ENCODE data around the gene SPDYE5.

- TF ChIP-seq POLR2AphosphoS5 (IDR thresholded peaks at IDR 0.05; ENCODE audit: low read depth) (no peak), CTCF (conservative IDR thresholded peaks at IDR 0.05; ENCODE audit: low read depth in 2 of 2) (no peak), EZH2phosphoT487 (IDR thresholded peaks at IDR 0.05; ENCODE audit: unreplicated experiment) (no peak), EZH2 (IDR thresholded peaks at IDR 0.05; ENCODE audit: low read depth, unreplicated experiment) (no peak)
Observed at GRCh38 chr7:75537731-75538130, 45.6 kb downstream of the SPDYE5 start.
